OCI-LY3 (cell line): ENCODE results near the gene GRWD1.

Experiments
- EZH2phosphoT487 ChIP-seq: fragments of 200-600 bp; shearing (Covaris generic); IDR thresholded peaks from 2 replicates; pipeline ENCODE4 v1.6.1; 2018; ENCODE audit warnings: antibody characterized with exemption, mixed run types, low read depth
- TF ChIP-seq, protein P1 (sequence below): fragments of 200-600, 300-600 bp; sonication (generic); IDR thresholded peaks from 2 replicates; pipeline ENCODE4 v1.5.1; 2014; ENCODE audit warnings: antibody characterized with exemption, low read length, low read depth

DNA sequence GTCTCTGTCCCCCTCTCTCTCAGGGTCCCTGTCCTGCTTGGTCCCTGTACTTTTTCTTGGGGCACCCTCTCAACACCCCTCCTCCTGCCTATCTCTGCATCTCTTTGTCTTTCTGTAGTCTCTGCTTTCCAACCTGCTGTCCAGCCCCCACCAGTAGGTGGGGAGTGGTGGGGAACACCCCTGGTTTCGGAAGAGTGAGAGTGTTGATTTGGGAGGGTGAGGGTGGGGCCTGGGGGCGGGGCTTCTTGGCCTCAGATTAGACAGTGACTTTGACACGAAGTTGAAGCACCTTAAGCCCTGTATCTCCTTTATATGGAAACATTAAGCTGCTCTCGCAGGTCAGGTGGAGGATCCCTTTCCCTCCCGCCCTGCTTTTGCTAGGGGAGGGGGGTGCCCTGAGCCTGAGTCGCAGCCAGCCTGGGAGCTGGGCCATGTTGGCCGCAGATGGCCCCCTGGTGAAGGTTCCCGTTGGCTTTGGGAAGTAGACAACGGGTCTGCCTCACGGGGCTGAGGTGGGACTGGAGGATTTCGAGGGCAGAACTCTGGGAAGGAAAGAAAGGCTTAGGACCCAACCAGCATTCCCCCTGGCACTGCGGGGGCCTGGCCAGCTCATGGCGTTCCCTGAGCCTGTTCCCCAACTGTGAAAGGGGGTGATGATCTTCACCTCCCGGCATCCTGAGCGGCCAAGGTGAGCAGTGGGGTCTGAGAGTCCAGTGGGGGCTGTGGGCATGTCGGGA, 9.6 kb downstream of the GRWD1 start, which contains the start of gene KCNJ14:
- TF ChIP-seq, protein P1, sequence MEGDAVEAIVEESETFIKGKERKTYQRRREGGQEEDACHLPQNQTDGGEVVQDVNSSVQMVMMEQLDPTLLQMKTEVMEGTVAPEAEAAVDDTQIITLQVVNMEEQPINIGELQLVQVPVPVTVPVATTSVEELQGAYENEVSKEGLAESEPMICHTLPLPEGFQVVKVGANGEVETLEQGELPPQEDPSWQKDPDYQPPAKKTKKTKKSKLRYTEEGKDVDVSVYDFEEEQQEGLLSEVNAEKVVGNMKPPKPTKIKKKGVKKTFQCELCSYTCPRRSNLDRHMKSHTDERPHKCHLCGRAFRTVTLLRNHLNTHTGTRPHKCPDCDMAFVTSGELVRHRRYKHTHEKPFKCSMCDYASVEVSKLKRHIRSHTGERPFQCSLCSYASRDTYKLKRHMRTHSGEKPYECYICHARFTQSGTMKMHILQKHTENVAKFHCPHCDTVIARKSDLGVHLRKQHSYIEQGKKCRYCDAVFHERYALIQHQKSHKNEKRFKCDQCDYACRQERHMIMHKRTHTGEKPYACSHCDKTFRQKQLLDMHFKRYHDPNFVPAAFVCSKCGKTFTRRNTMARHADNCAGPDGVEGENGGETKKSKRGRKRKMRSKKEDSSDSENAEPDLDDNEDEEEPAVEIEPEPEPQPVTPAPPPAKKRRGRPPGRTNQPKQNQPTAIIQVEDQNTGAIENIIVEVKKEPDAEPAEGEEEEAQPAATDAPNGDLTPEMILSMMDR, result no peak
- no peak for TF ChIP-seq EZH2phosphoT487
